GM13977 (cell line): ENCODE results near the gene TOR2A.

Experiments
- DNase-seq: peaks from one replicate; pipeline ENCODE4 v3.0.0; 2012; ENCODE audit warnings: low spot score
- CTCF ChIP-seq: IDR thresholded peaks from 2 replicates; pipeline ENCODE4 v1.5.1; 2012; ENCODE audit warnings: mild to moderate bottlenecking, control low read depth; ENCODE audit not compliant: insufficient read depth; ENCODE audit errors: extremely low read depth, missing control alignments
- in situ Hi-C: fragments of 300-500 bp; cut with MboI; formaldehyde crosslinking; loops from one replicate; pipeline ENCODE4 v1.12.0; 2022; ENCODE audit warnings: low sequenced_read_pairs, low pct_unique_long_range_greater_than_20kb, mixed read lengths, inconsistent platforms; ENCODE audit not compliant: unreplicated experiment

Gene TOR2A

GRCh38 chr9:127778280-127779135 lies 43.4 kb upstream of the TOR2A start, which contains the start of gene SH2D3C:
Gene SH2D3C, minus strand, starts transcription at chr9:127778666. Its CDS starts 39 bp downstream, at chr9:127778627.
- TF ChIP-seq CTCF = no peak
- no peak for DNase-seq

GRCh38 chr9:127777368-127777980 lies 42.4 kb upstream of the TOR2A start:
- DNase-seq = no peak
- no peak for TF ChIP-seq CTCF
- in situ Hi-C loops = no loop called here

More at GRCh38 chr9:127778280-127779135, 43.4 kb upstream of the TOR2A start, which contains the start of gene SH2D3C:
- in situ Hi-C loops = no loop called here

- DNase-seq = no peak
- in situ Hi-C loops = no loop called here
- TF ChIP-seq CTCF = no peak
These were observed 41.8 kb upstream of the TOR2A start for GRCh38 chr9:127776924-127777289.

GRCh38 chr9:127776195-127776923 lies 41.3 kb upstream of the TOR2A start:
- no peak for TF ChIP-seq CTCF
- in situ Hi-C loops = no loop called here
- peak; percentile 82 for DNase-seq

- no peak for TF ChIP-seq CTCF
- in situ Hi-C loops = no loop called here
- DNase-seq = no peak
These were observed 38.9 kb upstream of the TOR2A start for GRCh38 chr9:127773981-127774380.

GRCh38 chr9:127773272-127773671 lies 38.2 kb upstream of the TOR2A start:
- TF ChIP-seq CTCF = no peak
- DNase-seq = no peak
- in situ Hi-C loops = no loop called here
